ENCODE measurements around the gene B4GALT5.
"Not testable (repeated sequence)": the region's sequence is repeated elsewhere in the genome, so short reads cannot be mapped to it uniquely, and the experiment has no call there.

The B4GALT5 gene

DNA sequence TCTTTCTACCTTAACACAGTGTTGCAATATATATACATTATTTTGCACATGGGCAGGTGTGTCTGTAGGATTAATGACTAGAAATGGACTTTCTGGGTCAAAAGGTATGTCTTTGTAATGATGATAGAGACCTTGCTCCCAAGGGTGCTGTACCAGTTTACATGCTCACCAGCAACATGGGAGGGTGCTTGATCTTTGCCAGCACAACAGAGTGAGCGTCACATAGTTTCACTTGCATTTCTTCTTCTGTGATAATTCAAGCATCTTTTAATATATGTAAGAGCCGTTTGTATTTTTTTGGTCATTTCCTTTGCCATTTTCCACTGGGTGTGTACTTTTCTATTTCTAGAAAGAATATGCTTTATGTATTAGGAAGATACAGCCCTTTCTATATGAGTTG, 23.6 kb upstream of the B4GALT5 start:
- in situ Hi-C loops (cut with MboI; ENCODE audit: low sequenced_read_pairs) = no loop called here

DNA sequence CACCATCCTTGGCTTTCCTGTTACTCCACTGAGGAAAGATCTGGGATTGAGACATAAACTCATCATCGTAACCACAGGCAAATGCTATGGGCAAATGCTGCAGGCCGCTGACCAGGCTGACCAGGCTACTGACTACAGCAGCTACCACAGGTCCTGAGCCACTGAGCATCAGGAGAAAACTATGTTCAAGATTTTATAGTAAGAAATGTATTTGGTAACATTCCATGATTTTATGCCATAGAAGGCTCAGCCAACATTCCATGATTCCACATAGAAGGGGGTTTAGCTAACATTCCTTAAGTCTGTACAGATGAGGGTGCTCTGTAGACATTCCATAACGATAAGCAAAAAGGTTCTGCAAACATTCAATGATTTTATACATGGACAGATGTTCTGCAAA, 16.1 kb upstream of the B4GALT5 start:
- in situ Hi-C loops (cut with MboI; ENCODE audit: low sequenced_read_pairs) = no loop called here

DNA sequence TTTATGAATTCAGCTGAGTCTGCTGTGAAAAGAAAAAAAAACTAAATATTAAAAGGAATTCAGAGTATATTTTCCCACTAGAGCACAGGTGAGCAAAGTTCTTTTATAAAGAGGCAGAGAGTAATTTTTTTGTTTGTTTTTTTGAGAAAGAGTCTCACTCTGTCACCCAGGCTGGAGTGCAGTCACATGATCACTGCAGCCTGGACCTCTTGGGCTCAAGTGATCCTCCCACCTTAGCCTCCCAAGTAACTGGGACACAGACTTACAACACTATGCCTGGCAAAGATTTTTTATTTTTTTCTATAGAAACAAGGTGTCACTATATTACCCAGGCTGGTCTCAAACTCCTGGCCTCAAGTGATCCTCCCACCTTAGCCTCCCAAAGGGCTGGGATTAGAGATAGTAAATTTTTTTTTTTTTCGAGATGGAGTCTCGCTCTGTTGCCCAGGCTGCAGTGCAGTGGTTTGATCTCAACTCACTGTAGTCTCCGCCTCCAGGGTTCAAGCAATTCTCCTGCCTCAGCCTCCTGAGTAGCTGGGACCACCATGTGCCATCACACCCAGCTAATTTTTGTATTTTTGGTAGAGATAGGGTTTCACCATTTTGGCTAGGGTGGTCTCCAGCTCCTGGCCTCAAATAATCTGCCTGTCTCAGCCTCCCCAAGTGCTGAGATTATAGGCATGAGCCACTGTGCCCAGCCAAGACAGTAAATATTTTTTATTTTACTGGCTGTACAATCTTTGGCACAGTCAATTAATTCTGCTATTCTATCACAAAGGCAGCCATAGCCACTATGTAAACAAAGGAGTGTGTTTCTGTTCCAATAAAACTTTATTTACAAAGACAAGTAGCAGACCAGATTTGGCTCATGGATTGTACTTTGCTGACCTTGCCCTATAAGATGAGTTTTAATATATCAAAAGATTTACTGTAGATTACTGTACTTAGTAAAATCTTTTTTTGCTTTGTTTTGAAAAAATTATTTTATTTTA, 14.5 kb upstream of the B4GALT5 start:
- in situ Hi-C loops (cut with MboI; ENCODE audit: low sequenced_read_pairs) = no loop called here

DNA sequence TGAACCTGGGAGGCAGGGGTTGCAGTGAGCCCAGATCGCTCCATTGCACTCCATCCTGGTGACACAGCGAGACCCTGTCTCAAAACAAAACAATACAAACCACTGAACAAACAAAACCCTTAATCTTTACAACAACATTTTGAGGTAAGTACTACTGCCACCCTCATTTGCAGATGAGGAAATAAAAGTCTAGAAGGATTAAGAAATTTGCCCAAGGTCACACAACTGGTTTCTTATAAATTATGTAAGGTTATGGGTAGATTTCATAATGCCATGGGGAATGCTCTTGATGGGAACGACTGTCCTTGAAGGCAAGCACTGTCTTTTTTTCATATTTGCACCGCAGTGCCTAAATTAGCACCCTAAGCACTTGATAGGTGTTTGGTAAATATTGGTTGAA, 13.8 kb upstream of the B4GALT5 start:
- in situ Hi-C loops (cut with MboI; ENCODE audit: low sequenced_read_pairs) = no loop called here

DNA sequence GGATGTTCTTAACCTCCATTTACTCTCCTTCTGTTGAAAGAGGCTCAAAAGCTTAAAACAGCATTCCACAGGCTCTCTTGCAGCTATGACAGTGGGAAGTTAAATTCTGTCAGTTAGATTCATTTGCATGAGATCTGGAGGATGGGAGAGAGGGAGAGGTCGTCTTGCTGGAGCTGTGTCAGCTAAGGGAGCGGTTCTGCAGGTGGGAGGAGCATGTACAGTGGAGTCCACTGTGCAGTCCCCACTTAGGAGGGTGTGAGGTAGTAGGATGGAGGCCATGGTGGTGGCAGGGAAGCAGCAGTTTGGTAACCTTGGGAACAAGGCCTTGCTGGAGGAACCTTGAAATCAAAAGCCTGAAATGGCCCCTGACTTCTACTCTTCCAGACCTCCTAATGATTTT, 12.0 kb upstream of the B4GALT5 start:
- in situ Hi-C loops (cut with MboI; ENCODE audit: low sequenced_read_pairs) = no loop called here

DNA sequence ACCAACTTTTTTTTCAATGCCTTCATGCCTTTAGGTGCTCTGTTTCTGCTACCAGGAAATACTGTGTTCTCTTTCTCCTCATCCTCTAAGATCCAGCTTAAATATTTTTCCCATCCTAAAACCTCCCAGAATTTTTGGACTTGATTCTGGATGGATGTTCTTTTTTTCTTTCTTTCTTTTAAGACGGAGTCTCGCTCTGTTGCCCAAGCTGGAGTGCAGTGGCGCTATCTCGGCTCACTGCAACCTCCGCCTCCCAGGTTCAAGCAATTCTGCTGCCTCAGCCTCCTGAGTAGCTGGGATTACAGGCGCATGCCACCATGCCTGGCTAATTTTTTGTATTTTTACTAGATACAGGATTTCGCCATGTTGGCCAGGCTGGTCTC, 11.5 kb upstream of the B4GALT5 start:
- in situ Hi-C loops (cut with MboI; ENCODE audit: low sequenced_read_pairs) = not testable (repeated sequence)

DNA sequence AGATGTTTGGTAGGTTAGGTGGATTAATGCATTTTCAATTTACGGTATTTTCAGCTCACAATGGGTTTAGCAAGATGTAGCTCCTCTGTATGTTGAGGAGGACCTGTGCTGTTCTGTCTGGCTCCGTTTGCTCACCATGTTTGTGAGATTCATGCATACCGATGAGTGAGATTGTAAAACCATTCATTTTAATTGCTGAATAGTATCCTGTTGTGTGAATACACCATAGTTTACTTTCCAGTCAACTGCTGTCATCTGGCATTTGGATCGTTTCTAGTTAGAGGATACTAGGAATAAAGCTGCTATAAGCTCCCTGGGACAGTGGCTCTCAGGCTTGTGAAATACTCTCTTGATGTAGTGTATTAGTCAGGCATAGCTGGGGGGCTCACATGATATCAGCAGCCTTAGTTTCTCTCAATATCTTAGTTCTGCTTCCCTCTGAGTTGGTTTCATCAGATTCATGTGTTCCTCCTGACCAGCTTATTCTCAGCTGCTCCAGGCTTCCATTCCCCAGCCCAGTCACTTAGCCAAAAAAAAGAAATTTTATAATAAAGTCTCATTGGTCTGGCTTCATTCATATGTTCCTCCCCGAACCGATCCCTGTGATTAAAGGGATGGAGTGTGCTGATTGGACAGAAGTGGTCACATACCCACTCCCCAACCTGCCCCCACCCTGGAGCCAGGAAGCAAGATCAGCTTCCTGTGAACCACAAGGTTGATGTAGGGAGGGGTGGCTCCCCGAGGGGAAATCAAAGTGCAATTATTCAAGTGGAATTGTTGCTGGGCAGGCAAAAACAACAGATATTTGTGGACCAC, 10.9 kb upstream of the B4GALT5 start:
- in situ Hi-C loops (cut with MboI; ENCODE audit: low sequenced_read_pairs) = no loop called here

DNA sequence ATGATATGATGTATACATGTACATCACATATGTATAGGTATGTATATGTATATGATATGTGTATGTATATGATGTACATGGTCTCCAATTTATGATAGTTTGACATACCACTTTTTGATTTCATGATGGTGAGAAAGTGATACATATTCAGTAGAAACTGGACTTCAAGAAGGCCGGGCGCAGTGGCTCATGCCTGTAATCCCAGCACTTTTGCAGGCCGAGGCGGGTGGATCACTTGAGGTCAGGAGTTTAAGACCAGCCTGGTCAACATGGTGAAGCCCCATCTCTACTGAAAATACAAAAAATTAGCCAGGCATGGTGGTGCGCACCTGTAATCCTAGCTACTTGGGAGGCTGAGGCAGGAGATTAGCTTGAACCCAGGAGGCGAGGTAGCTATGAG, 10.1 kb upstream of the B4GALT5 start:
- in situ Hi-C loops (cut with MboI; ENCODE audit: low sequenced_read_pairs) = not testable (repeated sequence)

DNA sequence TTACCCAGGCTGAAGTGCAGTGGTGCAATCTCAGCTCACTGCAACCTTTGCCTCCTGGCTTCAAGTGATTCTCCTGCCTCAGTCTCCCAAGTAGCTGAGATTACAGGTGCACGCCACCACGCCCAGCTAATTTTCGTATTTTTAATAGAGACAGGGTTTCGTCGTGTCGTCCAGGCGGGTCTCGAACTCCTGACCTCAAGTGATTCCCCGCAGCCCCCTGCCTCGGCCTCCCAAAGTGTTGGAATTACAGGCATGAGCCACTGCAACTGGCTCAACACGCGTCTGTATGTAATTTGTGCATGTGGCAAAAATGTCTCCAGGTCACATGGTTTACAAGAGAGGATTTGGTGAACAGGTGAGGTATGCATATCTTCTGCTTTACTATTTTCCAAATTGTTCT, 7.6 kb upstream of the B4GALT5 start:
- in situ Hi-C loops (cut with MboI; ENCODE audit: low sequenced_read_pairs) = not testable (repeated sequence)

DNA sequence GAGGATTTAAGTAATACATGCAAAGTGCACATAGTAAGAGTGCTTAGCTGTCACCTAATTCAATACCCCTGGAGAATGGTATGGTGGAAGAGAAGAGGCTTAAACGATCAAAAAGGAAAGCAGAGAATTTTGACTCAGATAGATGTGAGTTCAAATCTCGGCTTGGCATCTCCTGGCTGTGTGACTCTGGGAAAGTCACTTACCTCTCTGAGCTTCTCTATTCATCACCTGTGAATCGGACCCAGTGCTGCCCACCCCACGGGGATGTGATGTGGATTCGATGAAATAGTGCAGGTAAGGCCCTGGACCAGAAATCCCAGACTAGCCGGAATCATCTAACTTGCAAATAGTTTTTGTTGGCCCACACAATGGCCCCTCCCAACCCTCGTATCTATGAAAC, 1.8 kb upstream of the B4GALT5 start:
- in situ Hi-C loops (cut with MboI; ENCODE audit: low sequenced_read_pairs) = no loop called here

DNA sequence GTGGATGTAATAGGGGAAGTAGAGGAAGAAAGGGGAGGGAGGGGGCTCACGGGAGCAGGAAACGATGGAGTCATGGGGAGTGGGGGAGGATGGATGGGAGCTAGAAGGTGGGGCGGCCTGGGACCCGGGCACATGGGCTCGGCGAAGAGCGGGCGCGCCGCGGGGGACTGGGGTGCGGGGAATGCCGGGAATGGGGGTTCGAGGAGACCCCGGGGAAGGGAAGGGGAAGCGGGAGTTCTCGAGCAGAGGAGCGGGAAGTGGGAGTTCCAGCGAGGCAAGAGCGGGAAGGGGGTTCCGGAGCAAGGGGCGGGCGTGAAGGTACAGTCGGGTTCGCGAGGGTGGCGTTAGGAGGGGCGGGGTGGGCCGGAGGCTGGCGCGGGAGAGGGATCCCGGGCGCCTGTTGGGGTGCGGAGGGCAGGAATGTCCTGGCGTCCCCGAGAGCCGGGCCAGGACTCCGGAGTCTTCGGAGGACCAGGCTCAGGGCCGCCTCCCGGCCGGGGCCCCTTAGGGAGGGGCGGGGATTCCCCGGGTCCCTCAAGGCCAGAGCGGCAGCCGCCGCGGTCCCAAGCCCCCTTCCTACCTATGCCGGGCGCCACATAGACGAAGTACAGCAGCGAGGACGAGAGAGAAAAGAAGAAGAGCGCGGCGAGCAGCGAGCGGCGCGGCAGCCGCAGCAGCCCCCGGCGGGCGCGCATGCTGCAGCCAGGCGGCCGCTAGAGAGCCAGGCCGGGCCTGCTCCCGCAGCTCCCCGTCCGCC, 504 bp downstream of the B4GALT5 start:
- in situ Hi-C loops (cut with MboI; ENCODE audit: low sequenced_read_pairs) = no loop called here

DNA sequence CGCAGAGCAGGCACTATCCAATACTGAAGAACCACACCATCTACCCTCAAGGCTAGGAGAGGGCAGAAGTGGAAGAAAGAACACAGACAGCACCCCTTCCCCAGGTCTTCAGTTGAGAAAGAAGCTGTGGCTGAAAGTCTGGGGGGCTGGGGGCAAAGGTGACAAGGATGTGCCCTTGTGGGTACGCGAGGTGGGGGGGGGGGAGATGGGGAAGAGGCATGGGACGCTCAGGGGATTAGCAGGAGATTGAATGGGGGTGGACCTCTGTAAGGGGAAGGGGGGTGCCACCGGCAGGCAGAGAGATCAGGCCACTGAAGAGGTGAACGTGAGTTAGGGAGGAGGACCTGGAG, 1.1 kb downstream of the B4GALT5 start:
- in situ Hi-C loops (cut with MboI; ENCODE audit: low sequenced_read_pairs) = no loop called here

DNA sequence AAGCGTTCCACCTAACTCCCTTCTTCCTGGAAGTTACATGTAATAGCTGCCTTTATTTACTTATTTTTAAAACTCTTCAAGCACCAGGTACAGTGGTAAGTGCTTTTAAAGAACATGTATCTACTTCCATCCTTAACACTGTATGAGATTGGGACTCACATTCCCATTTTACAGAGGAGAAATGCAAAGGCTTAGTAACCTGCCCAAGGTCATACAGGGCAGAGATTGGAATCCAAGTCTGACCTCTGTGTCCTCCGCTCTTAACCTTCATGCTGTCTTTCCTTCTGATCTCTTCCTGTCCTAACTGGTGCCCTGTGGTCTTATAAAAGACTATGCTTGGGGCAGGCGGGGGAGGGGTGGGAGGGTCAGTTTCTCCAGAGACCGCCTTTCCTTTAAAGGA, 1.6 kb downstream of the B4GALT5 start:
- in situ Hi-C loops (cut with MboI; ENCODE audit: low sequenced_read_pairs) = no loop called here

DNA sequence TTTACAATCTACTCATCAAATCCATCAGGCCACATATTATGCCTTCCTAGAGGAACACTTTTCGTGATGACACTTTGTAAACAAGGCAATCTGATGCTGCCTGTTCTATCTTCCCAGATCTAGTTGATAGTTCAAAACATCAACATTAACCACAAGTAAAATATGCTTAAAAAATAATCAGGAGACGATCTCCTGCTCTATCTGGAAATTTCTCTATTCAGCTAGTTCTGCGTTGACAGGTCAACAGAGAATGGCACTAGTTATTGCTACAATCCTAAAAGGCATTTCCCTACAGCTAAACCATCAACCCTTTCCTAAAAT, 2.1 kb downstream of the B4GALT5 start:
- in situ Hi-C loops (cut with MboI; ENCODE audit: low sequenced_read_pairs) = no loop called here

DNA sequence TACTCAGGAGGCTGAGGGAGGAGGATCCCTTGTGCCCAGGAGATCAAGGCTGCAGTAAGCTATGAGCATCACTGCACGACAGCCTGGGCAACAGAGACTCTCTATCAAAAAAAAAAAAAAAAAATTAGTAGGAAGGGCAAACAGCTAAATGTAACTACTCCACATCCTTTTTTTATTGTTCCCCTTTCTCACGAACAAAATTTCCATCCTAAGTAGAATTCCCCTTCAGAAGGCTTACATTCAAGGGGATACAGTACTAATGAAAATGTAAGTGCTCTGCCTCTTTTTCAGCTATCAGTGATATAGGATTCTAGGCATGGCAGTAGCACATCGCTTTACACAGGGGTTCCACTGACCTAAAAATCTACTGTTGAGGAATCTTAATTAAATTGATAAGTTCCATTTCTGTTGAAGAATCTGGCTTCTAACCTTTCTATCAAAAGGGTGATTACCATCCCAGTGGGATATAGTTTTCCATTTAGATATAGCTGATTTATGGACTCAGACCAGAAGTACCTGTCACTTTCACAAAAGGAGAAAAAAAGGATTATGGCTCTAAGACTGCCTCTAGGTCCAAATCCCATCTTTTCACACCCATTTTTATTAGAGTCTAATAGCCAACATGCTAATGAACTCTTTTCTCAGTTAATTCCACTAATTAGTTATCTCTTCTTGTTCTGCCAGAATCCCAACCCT, 2.6 kb downstream of the B4GALT5 start:
- in situ Hi-C loops (cut with MboI; ENCODE audit: low sequenced_read_pairs) = no loop called here

DNA sequence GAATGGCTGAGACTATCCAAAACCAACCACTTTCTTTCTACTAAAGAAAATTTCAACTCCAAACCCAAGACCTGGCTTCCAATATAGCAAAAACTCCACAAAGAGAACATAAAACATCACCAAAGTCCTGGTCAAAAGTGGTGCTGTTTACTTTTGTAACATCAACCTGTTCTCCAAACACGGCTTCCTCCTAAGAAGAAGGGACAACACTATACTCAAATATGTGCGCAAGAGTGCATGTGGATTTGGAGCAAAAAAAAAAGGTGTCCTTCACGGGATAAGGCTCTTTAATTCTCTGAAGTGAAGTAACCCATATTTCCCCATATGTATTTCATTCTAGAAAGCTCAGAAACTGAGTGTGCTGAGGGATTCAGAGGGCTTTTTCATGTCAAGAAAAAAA, 6.6 kb downstream of the B4GALT5 start:
- in situ Hi-C loops (cut with MboI; ENCODE audit: low sequenced_read_pairs) = no loop called here

DNA sequence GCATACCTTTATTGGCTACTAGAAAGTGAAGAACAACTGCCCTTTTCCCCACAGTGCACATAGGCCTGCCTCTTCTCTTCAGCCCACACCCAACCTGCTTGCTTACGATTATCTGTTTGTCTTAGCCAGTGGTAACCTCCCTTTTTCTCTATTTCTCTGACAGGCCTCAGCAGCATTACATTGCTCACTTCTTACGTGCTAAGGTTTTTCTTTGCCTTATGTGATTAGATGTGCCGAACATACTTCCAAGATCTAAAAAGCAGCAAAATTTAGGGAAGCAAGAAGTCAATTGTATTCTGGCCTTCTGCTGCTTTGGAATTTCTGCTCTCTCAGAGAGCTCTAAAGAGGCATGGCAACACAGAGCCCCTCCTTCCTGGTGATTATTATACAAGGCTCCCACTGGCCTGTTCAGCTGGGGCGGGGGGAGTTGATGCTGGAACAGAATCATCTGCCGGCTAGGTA, 7.0 kb downstream of the B4GALT5 start:
- in situ Hi-C loops (cut with MboI; ENCODE audit: low sequenced_read_pairs) = no loop called here

DNA sequence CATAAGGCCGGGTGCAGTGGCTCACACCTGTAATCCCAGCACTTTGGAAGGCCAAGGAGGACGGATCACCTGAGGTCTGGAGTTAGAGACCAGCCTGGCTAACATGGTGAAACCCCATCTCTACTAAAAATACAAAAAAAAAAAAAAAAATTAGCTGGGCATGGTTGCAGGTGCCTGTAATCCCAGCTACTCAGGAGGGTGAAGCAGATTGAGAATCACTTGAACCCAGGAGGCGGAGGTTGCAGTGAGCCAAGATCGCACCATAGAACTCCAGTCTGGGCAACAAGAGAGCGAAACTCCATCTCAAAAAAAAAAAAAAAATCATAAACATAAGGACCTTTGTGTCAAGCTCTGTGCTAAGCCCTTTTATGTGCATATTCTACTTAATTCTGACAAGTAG, 7.8 kb downstream of the B4GALT5 start:
- in situ Hi-C loops (cut with MboI; ENCODE audit: low sequenced_read_pairs) = not testable (repeated sequence)

DNA sequence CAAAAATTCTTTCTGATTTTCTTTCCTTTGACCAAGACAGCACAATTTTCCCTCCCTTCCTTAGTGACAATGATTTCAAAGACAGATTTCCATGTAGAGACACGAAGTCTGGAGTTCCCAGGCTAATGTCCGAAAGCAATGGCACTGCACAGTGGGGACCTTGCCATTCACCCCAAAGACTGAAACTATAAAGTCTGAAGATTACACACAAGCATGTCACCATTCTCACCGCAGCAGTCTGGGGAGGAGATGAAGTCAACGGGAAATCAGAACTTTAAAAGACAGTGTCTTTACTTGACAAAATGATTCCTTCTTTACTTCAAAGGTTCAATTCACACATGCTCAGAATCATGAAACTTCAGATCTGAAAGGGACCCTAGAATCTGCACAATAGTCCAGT, 8.3 kb downstream of the B4GALT5 start:
- in situ Hi-C loops (cut with MboI; ENCODE audit: low sequenced_read_pairs) = no loop called here

DNA sequence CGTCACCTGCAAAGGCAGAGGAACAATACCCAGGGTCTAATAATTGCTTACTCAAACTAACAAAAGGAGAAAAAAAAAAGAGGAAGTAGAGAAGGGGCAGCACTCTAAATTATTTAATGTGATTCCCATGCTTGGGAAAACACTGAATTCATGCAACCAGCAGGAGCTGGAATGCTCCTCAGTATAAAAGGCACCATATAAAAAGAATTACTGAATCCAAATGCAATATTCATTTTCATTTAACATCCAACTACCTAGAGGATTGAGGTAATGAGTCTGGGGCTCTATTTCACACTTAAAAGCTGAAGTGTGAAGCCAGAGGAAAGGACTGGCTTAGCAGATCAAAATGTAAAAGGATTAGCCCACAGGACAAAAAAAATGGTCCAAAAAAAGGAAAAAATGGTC, 8.7 kb downstream of the B4GALT5 start:
- in situ Hi-C loops (cut with MboI; ENCODE audit: low sequenced_read_pairs) = no loop called here

DNA sequence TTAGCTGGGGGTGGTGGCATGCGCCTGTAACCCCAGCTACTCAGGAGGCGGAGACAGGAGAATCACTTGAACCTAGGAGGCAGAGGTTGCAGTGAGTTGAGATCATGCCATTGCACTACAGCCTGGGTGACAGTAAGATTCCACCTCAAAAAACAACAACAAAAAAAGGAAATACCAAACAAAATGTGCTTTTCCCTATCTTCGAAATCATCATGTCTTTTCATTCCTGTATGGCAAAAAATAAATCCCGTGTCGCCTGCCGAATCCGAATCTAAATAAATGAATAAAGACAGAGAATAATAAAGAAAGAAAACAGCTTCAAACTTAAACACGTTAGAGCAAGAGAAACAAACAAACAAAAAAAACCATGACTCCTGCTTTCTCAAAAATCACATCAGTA, 11.8 kb downstream of the B4GALT5 start:
- in situ Hi-C loops (cut with MboI; ENCODE audit: low sequenced_read_pairs) = no loop called here

Measured in HL-60/S4 treated with retinoic acid at 250 ng/mL for 4 days and 3 days (cell line).